NCI-H82 treated with DMSO at 0.1 percent for 48 hours (cell line): ENCODE results near the gene XKR7.

Source experiments
- DNase-seq: peaks from one replicate; lab custom pipeline; 2025; ENCODE audit not compliant: unreplicated experiment; lab: John Stamatoyannopoulos, UW

XKR7 gene

GRCh38 chr20:31974951-31975487, 7.1 kb downstream of the XKR7 start:
- DNase-seq: peak; percentile 63

GRCh38 chr20:31975874-31976273, 7.9 kb downstream of the XKR7 start:
- DNase-seq: no peak

- no peak for DNase-seq
These were observed 9.1 kb downstream of the XKR7 start for GRCh38 chr20:31977080-31977479.

- no peak for DNase-seq
These were observed 11.9 kb downstream of the XKR7 start for GRCh38 chr20:31979713-31980426.

- DNase-seq: no peak
These were observed 13.8 kb downstream of the XKR7 start for GRCh38 chr20:31981784-31982183.

GRCh38 chr20:31984981-31985471, 17.1 kb downstream of the XKR7 start:
- peak; percentile 34 for DNase-seq

GRCh38 chr20:31987744-31988143, 19.8 kb downstream of the XKR7 start:
- no peak for DNase-seq

GRCh38 chr20:31988430-31989015, 20.6 kb downstream of the XKR7 start:
- no peak for DNase-seq

GRCh38 chr20:31989030-31989645, 21.2 kb downstream of the XKR7 start:
- DNase-seq: no peak

GRCh38 chr20:31990641-31991338, 22.8 kb downstream of the XKR7 start:
- no peak for DNase-seq

- no peak for DNase-seq
These were observed 23.4 kb downstream of the XKR7 start for GRCh38 chr20:31991339-31991705.

- DNase-seq: no peak
These were observed 24.1 kb downstream of the XKR7 start for GRCh38 chr20:31992086-31992485.

- DNase-seq: no peak
These were observed 29.0 kb downstream of the XKR7 start for GRCh38 chr20:31996996-31997395.

GRCh38 chr20:31998246-31998645, 30.3 kb downstream of the XKR7 start:
- no peak for DNase-seq

- DNase-seq: no peak
These were observed 35.4 kb downstream of the XKR7 start for GRCh38 chr20:32003325-32003724.

- no peak for DNase-seq
These were observed 37.0 kb downstream of the XKR7 start for GRCh38 chr20:32004963-32005362.

GRCh38 chr20:32006053-32006452, 38.1 kb downstream of the XKR7 start:
- no peak for DNase-seq

- peak; percentile 30 for DNase-seq
These were observed 39.2 kb downstream of the XKR7 start for GRCh38 chr20:32006841-32007786.

GRCh38 chr20:32007787-32008616, 40.1 kb downstream of the XKR7 start:
- no peak for DNase-seq
